ENCODE results near the gene CARD10.
"Not testable (repeated sequence)": the region's sequence is repeated elsewhere in the genome, so short reads cannot be mapped to it uniquely, and the experiment has no call there.

Gene CARD10

DNA sequence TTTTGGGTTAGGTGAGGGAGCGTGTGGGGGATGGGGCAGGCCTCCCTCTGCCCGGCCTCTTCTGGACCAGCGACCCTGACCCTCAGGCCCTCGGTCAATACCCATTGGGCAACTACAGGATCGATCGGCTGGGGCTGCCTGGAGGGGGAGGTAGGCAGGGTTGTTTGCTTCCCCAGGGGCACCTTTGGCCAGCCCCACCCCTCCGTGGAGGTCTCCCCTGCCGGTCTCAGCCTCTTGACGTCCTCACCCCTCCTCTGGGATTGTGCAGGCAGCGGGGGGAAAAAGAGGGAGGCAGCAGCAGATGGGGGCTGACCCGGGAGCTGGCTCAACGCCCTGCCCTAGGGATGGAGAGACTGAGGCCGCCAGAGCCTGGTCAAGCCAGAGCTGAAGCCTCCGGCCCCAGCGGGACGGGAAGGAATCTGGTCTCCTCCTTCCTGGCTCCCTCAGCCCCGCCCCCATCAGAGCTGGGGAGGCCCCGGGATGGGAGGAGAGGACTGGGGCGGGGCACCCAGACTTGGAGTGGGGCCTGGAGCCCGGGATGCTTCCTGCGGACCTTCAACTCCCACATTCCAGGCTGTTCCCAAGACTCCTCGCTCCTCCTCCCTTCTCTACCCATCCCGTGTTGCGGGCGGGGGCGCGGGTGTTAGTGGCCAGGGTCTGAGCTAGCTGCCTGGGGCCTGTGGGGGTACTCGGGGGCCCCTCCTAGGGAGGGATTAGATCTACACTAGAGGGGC lies 26.7 kb upstream of the CARD10 start:
- TF ChIP-seq, protein P1, sequence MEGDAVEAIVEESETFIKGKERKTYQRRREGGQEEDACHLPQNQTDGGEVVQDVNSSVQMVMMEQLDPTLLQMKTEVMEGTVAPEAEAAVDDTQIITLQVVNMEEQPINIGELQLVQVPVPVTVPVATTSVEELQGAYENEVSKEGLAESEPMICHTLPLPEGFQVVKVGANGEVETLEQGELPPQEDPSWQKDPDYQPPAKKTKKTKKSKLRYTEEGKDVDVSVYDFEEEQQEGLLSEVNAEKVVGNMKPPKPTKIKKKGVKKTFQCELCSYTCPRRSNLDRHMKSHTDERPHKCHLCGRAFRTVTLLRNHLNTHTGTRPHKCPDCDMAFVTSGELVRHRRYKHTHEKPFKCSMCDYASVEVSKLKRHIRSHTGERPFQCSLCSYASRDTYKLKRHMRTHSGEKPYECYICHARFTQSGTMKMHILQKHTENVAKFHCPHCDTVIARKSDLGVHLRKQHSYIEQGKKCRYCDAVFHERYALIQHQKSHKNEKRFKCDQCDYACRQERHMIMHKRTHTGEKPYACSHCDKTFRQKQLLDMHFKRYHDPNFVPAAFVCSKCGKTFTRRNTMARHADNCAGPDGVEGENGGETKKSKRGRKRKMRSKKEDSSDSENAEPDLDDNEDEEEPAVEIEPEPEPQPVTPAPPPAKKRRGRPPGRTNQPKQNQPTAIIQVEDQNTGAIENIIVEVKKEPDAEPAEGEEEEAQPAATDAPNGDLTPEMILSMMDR (IDR thresholded peaks at IDR 0.05; ENCODE audit: low read depth, low read length, missing control alignments) = no peak
- no peak overlapping the region for H3K4me3 ChIP-seq (ENCODE audit: low read depth, low read length)
- DNase-seq (ENCODE audit: low read depth) = no peak

DNA sequence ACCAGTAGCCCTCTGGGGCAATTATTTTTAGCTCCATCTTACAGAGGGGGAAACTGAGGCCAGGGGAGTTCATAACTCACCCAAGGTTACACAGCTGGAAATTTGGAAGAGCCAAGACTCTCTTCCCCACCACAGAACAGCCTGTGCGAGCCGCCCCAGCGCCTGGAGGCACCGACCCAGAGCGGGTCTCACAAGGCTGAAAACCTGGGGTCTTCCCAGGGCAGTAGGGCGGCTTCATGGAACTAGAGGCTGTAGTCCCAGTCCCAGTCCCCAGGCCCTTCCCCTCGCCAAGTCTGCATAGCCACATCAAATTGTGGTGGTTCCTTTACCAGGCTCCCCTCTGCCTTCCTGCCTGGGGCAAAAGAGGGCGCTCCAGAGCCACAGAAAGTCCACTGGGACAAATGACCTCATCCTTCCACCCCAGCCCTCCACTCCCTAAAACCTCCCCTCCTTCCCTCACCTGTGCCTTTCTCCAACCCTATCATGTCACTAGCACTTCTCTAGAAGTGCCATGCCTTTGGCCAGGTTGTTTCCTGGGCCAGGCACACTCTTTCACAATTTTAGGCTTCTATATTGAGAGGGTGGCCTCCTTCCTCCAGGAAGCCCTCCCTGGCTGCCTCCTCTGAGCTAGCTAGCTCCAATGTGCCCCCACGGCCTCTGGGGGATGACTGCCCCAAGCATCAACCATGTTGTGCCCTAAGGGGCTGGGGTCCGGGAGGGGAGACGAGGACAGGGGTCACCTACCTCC lies 25.9 kb upstream of the CARD10 start:
- TF ChIP-seq, protein P1 (IDR thresholded peaks at IDR 0.05; ENCODE audit: low read depth, low read length, missing control alignments) = peak; percentile 75
- no peak overlapping the region for H3K4me3 ChIP-seq (ENCODE audit: low read depth, low read length)
- DNase-seq (ENCODE audit: low read depth) = no peak

DNA sequence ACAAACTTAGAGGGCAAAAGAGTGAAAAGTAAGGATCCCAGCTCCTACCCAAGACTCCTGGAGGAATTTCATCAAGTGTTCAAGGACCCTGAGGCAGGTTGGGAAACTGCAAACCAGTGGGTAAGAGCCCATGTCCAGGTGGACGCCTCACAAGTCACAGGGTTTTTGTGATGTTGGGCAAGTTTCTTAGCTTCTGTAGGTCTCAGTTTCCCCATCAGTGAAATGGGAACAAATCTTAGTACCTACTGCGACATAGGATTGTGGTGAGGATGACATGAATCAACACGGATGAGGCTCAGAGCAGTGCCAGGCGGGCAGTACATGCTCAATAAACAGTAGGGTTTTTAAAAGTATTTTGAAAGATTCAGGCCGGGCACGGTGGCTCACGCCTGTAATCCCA lies 23.7 kb upstream of the CARD10 start:
- TF ChIP-seq, protein P1 (IDR thresholded peaks at IDR 0.05; ENCODE audit: low read depth, low read length, missing control alignments) = no peak
- no peak overlapping the region for H3K4me3 ChIP-seq (ENCODE audit: low read depth, low read length)
- DNase-seq (ENCODE audit: low read depth) = no peak

DNA sequence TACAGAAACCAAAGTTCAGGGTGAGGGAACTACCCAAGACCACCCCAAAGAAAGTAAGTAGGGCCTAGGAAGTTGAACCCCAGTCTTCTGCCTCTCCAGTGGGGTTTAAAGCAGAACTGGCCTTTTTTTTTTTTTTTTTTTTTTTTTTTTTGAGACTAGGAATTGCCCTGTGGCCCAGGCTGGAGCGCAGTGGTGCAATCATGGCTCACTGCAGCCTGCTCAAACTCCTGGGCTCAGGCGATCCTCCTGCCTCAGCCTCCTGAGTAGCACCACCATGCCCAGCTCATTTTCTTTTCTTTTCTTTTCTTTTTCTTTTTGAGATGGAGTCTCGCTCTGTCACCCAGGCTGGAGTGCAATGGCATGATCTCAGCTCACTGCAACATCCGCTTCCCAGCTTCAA lies 23.2 kb upstream of the CARD10 start:
- H3K4me3 ChIP-seq (ENCODE audit: low read depth, low read length); DNase-seq (ENCODE audit: low read depth): not testable (repeated sequence)

DNA sequence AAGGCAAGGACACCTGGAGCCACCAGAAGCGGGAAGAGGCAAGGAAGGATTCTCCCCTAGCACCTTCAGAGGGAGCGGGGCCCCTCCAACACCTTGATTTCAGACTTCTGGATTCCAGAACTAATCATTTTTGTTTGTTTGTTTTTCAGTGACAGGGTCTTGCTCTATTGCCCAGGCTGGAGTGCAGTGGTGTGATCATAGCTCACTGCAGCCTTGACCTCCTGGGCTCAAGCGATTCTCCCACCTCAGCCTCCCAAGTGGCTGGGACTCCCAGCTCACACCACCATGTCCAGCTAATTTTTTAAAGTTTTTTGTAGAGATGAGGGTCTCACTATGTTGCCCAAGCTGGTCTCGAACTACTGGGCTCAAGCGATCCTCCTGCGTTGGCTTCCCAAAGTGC lies 20.6 kb upstream of the CARD10 start:
- not testable (repeated sequence) for H3K4me3 ChIP-seq (ENCODE audit: low read depth, low read length); DNase-seq (ENCODE audit: low read depth)

DNA sequence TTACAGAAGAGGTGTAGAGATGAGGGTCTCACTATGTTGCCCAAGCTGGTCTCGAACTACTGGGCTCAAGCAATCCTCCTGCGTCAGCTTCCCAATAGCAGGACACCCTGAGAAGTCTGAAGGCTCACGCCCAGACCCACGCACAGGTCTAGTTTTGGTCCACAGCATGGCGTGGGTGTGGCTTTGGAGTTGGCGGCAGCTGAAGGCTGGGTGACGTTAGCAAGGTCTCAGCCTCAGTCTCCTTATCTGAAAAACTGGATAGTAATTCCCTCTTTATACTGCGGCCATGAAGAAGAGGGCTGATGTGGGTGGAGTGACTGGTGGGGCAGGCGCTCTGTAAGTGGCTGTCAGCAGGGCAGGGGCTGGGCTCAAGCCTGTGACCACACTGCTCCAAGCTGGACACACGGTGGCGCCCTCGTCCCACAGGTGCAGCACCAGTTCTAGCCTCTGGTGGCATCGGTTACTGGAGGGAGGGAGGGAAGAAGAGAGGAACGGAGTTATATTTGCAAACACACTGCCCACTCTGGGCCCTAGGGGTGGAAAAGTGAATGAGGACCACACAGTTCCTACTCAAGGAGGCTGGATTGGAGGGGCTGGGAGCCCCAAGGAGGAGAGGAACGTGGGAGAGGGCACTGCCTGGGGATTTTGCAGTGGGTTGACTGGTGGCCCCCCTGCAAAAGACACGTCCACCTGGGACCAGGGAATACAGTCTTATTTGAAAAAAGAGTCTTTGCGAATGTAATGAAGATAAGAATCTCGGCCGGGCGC lies 19.6 kb upstream of the CARD10 start:
- TF ChIP-seq, protein P1 (IDR thresholded peaks at IDR 0.05; ENCODE audit: low read depth, low read length, missing control alignments) = peak; percentile 94
- peak; percentile 77 for DNase-seq (ENCODE audit: low read depth)
- no peak overlapping the region for H3K4me3 ChIP-seq (ENCODE audit: low read depth, low read length)

DNA sequence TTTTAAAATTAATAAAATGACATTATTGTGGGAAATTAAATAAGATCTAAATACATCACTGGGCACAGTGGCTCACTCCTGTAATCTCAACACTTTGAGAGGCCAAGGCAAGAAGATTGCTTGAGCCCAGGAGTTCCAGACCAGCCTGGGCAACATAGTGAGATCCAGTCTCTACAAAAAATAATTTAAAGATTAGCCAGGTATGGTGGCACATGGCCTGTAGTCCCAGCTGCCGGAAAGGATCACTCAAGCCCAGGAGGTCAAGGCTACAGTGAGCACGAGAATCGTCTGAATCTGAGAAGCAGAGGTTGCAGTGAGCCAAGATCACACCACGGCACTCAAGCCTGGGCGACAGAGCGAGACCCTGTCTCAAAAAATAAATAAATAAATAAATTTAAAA lies 15.9 kb upstream of the CARD10 start:
- TF ChIP-seq, protein P1 (IDR thresholded peaks at IDR 0.05; ENCODE audit: low read depth, low read length, missing control alignments) = no peak
- H3K4me3 ChIP-seq (ENCODE audit: low read depth, low read length) = no peak overlapping the region
- no peak for DNase-seq (ENCODE audit: low read depth)
